ENCODE data around the gene LRRC61. TPM values are rescaled to one million over a fixed set of nuclear protein-coding genes. Genes with fewer than 3 reads are reported as not detected.

LRRC61 gene
- total RNA-seq, 2 donors from 2014 or later: 10.1 to 12.2 TPM

- ATAC-seq (peak; percentile 9), DNase-seq (peak in 1 of 2 donors; percentile 54)
- intact Hi-C loops (cut with DNase I, micrococcal nuclease): no loop called here
These were observed 18.3 kb downstream of the LRRC61 start, which contains the start of gene RARRES2 for GRCh38 chr7:150341263-150342120. RARRES2 (minus strand) TSS chr7:150341629; CDS start chr7:150340609, 1,020 bp downstream.

- intact Hi-C loops (cut with DNase I, micrococcal nuclease): no loop called here
- ATAC-seq (no peak), DNase-seq (peak in 1 of 2 donors; percentile 24)
These were observed 18.9 kb downstream of the LRRC61 start for GRCh38 chr7:150342121-150342408.

- DNase-seq (no peak), ATAC-seq (no peak)
- intact Hi-C loops (cut with DNase I, micrococcal nuclease): no loop called here
These were observed 20.1 kb downstream of the LRRC61 start for GRCh38 chr7:150343225-150343624.

- no peak for DNase-seq
- intact Hi-C loops (cut with DNase I, micrococcal nuclease): no loop called here
These were observed 21.1 kb downstream of the LRRC61 start for GRCh38 chr7:150344299-150344698.

GRCh38 chr7:150345012-150345411, 21.9 kb downstream of the LRRC61 start:
- intact Hi-C loops (cut with DNase I, micrococcal nuclease): no loop called here
- ATAC-seq: no peak
- DNase-seq: no peak

More at GRCh38 chr7:150344299-150344698, 21.1 kb downstream of the LRRC61 start:
- ATAC-seq: no peak

GRCh38 chr7:150346922-150347321, 23.8 kb downstream of the LRRC61 start:
- intact Hi-C loops (cut with DNase I, micrococcal nuclease): no loop called here
- ATAC-seq: no peak
- DNase-seq: no peak

GRCh38 chr7:150351587-150352194, 28.5 kb downstream of the LRRC61 start:
- no peak for ATAC-seq
- peak in 1 of 2 donors; percentile 18 for DNase-seq
- intact Hi-C loops (cut with DNase I, micrococcal nuclease): no loop called here

GRCh38 chr7:150355666-150356059, 32.5 kb downstream of the LRRC61 start:
- ATAC-seq (peak; percentile 6), DNase-seq (no peak)
- intact Hi-C loops (cut with DNase I, micrococcal nuclease): no loop called here

- peak; percentile 9 for ATAC-seq
- intact Hi-C loops (cut with DNase I, micrococcal nuclease): no loop called here
- DNase-seq: peak in 1 of 2 donors; percentile 18
These were observed 33.2 kb downstream of the LRRC61 start for GRCh38 chr7:150356265-150356897.

- peak; percentile 27 to 61 for DNase-seq
- intact Hi-C loops (cut with DNase I, micrococcal nuclease): no loop called here
- ATAC-seq: no peak
These were observed 34.1 kb downstream of the LRRC61 start for GRCh38 chr7:150357270-150357669.

GRCh38 chr7:150357771-150358427, 34.7 kb downstream of the LRRC61 start:
- ATAC-seq: no peak
- intact Hi-C loops (cut with DNase I, micrococcal nuclease): no loop called here
- peak in 1 of 2 donors; percentile 18 for DNase-seq

GRCh38 chr7:150358433-150358832, 35.3 kb downstream of the LRRC61 start:
- no peak for ATAC-seq
- intact Hi-C loops (cut with DNase I, micrococcal nuclease): no loop called here
- no peak for DNase-seq

- ATAC-seq (no peak), DNase-seq (peak in 1 of 2 donors; percentile 14)
- intact Hi-C loops (cut with DNase I, micrococcal nuclease): no loop called here
These were observed 36.0 kb downstream of the LRRC61 start for GRCh38 chr7:150358988-150359621.

GRCh38 chr7:150359622-150360362, 36.6 kb downstream of the LRRC61 start:
- ATAC-seq: no peak
- no peak for DNase-seq
- intact Hi-C loops (cut with DNase I, micrococcal nuclease): no loop called here

- no peak for DNase-seq
- intact Hi-C loops (cut with DNase I, micrococcal nuclease): no loop called here
- ATAC-seq: no peak
These were observed 37.4 kb downstream of the LRRC61 start for GRCh38 chr7:150360363-150361058.

- ATAC-seq (no peak), DNase-seq (peak in 1 of 2 donors; percentile 14)
- intact Hi-C loops (cut with DNase I, micrococcal nuclease): no loop called here
These were observed 38.2 kb downstream of the LRRC61 start for GRCh38 chr7:150361402-150361801.

GRCh38 chr7:150361807-150362621, 38.9 kb downstream of the LRRC61 start:
- ATAC-seq: no peak
- intact Hi-C loops (cut with DNase I, micrococcal nuclease): no loop called here
- DNase-seq: peak in 1 of 2 donors; percentile 23
